Endothelial cell of umbilical vein (primary cell): Measurements from ENCODE around the gene TMPRSS12. TPM values are rescaled to one million over a fixed set of nuclear protein-coding genes. Genes with fewer than 3 reads are reported as not detected.

ENCODE experiments used
- BruUV-seq: library from RNA; stranded (reverse); fragments of 400-500 nt; replicated peaks from 2 replicates; lab custom pipeline; 2021; lab: Mats Ljungman, UMichigan
- CTCF ChIA-PET: fragments of 300-600, 350-600 bp; sonication (Branson Sonifier 250); formaldehyde crosslinking; loops from one replicate; lab custom pipeline; 2021; ENCODE audit warnings: antibody characterized with exemption, inconsistent platforms; lab: Charles Lee
- POLR2A ChIA-PET: fragments of 300-600, 350-600 bp; sonication (Branson Sonifier 250); formaldehyde crosslinking; loops from one replicate; lab custom pipeline; 2021; ENCODE audit warnings: antibody characterized with exemption, inconsistent platforms; lab: Charles Lee
- DNase-seq: peaks from one replicate; pipeline ENCODE4 v3.0.0-alpha.2; 2011; ENCODE audit warnings: low read depth, low spot score
- FAIRE-seq: peaks from 2 replicates; lab custom pipeline; 2011; peaks lifted over from hg19 to GRCh38; lab: Jason Lieb, UNC
- H2AFZ ChIP-seq: 2 replicates; pipeline ENCODE4 v1.6.0; 2012; ENCODE audit warnings: low read depth, low read length, control low read depth, inconsistent platforms
- H3K27ac ChIP-seq: 2 replicates; pipeline ENCODE4 v1.5.1; 2011; ENCODE audit warnings: low read depth, mild to moderate bottlenecking, control low read depth, low read length, moderate library complexity; ENCODE audit not compliant: insufficient read depth
- H3K27me3 ChIP-seq, 2 experiments: 2 replicates each; pipeline versions ENCODE4 v1.6.0 to v1.6.1; 2011; ENCODE audit warnings: low read length in 2 of 2, mixed read lengths in 1 of 2; ENCODE audit not compliant: control insufficient read depth in 2 of 2, insufficient read depth in 2 of 2
- H3K36me3 ChIP-seq, 2 experiments: 2 replicates in 1 of 2; 3 replicates in 1 of 2; pipeline ENCODE4 v1.5.1; 2011; ENCODE audit warnings: low read length in 2 of 2, mild to moderate bottlenecking in 1 of 2, moderate library complexity in 1 of 2; ENCODE audit not compliant: control insufficient read depth in 2 of 2, insufficient read depth in 2 of 2; ENCODE audit errors: extremely low read depth in 1 of 2
- H3K4me1 ChIP-seq: 3 replicates; pipeline ENCODE4 v1.5.1; 2011; ENCODE audit warnings: mild to moderate bottlenecking, low read length; ENCODE audit not compliant: control insufficient read depth, insufficient read depth; ENCODE audit errors: extremely low read depth
- H3K4me2 ChIP-seq: 2 replicates; pipeline ENCODE4 v1.6.1; 2011; ENCODE audit warnings: low read length, control low read depth, mixed read lengths; ENCODE audit not compliant: insufficient read depth
- H3K4me3 ChIP-seq, 3 experiments: fragments of 200-600 bp in 1 of 3; sonication (generic), shearing (Covaris generic) in 1 of 3; replicated peaks in 1 of 3; 2 replicates each; pipeline ENCODE4 v1.5.1; 2011 to 2016; ENCODE audit warnings: control low read depth in 3 of 3, low read length in 3 of 3, mild to moderate bottlenecking in 2 of 3, inconsistent platforms in 1 of 3, low read depth in 1 of 3, moderate library complexity in 1 of 3; ENCODE audit not compliant: insufficient read depth in 1 of 3
- H3K79me2 ChIP-seq: 2 replicates; pipeline ENCODE4 v1.6.0; 2012; ENCODE audit warnings: low read length, inconsistent platforms; ENCODE audit not compliant: control insufficient read depth, insufficient read depth
- H3K9ac ChIP-seq: replicated peaks from 2 replicates; pipeline ENCODE3; 2011; ENCODE audit warnings: low read length, control low read depth; ENCODE audit not compliant: insufficient read depth; ENCODE audit errors: extremely low read depth
- H3K9me1 ChIP-seq: replicated peaks from 3 replicates; pipeline ENCODE4 v1.6.0; 2011; ENCODE audit warnings: mild to moderate bottlenecking, low read length; ENCODE audit not compliant: control insufficient read depth, insufficient read depth; ENCODE audit errors: extremely low read depth
- H3K9me3 ChIP-seq: replicated peaks from 2 replicates; pipeline ENCODE4 v1.5.1; 2012; ENCODE audit warnings: low read length, inconsistent platforms; ENCODE audit not compliant: control insufficient read depth, insufficient read depth
- H4K20me1 ChIP-seq: replicated peaks from 2 replicates; pipeline ENCODE3; 2011; ENCODE audit warnings: mild to moderate bottlenecking, low read length; ENCODE audit not compliant: control insufficient read depth, insufficient read depth; ENCODE audit errors: extremely low read depth
- EZH2 ChIP-seq: IDR thresholded peaks from 2 replicates; pipeline ENCODE4 v1.6.1; 2012; ENCODE audit warnings: borderline replicate concordance, low read depth, mild to moderate bottlenecking, moderate library complexity, low read length, inconsistent platforms; ENCODE audit not compliant: severe bottlenecking
- FOS ChIP-seq: IDR thresholded peaks from 2 replicates; pipeline ENCODE4 v1.6.1; 2011; ENCODE audit warnings: mild to moderate bottlenecking, low read length, moderate library complexity, borderline replicate concordance; ENCODE audit not compliant: insufficient read depth
- GATA2 ChIP-seq: IDR thresholded peaks from 2 replicates; pipeline ENCODE4 v1.7.0; 2011; ENCODE audit warnings: low read depth, mild to moderate bottlenecking, moderate library complexity, mixed read lengths, low read length; ENCODE audit not compliant: insufficient read length, insufficient read depth
- JUN ChIP-seq: IDR thresholded peaks from 2 replicates; pipeline ENCODE4 v1.6.1; 2011; ENCODE audit warnings: borderline replicate concordance, low read depth; ENCODE audit not compliant: insufficient read length, insufficient read depth
- MAX ChIP-seq: IDR thresholded peaks from 2 replicates; pipeline ENCODE4 v1.6.1; 2011; ENCODE audit not compliant: insufficient read depth, insufficient read length
- MYC ChIP-seq: IDR thresholded peaks from one replicate; pipeline ENCODE4 v1.6.1; 2011; ENCODE audit warnings: mild to moderate bottlenecking, low read depth, low read length
- POLR2A ChIP-seq: IDR thresholded peaks from 2 replicates; pipeline ENCODE4 v1.6.1; 2012; ENCODE audit warnings: low read depth, mild to moderate bottlenecking, control low read depth, low read length
- POLR2AphosphoS5 ChIP-seq: IDR thresholded peaks from 2 replicates; pipeline ENCODE4 v1.6.1; 2012; ENCODE audit warnings: low read depth, mild to moderate bottlenecking, control low read depth, low read length, moderate library complexity; ENCODE audit not compliant: insufficient read depth
- dilution Hi-C: fragments of 300-500 bp; cut with MboI; formaldehyde crosslinking; loops from one replicate; pipeline ENCODE4 v1.15.0; 2019; ENCODE audit warnings: low sequenced_read_pairs; ENCODE audit not compliant: extremely low pct_ligation_motif_present
- intact Hi-C: fragments of 100-400 bp; cut with micrococcal nuclease; formaldehyde crosslinking; loops from one replicate; pipeline ENCODE4 v1.10.0; 2022
- polyA plus RNA-seq, 4 experiments: library from polyadenylated mRNA; depleted of rRNA in 3 of 4; stranded (reverse) in 3 of 4; unstranded in 1 of 4; fragments of >200 nt; gene quantifications; 2 replicates each; pipeline versions ENCODE4 v1.2.1 to v1.2.3, GENCODE V29; 2011 to 2012; ENCODE audit warnings: missing spikeins in 1 of 4
- total RNA-seq: library from RNA; stranded (reverse); gene quantifications from 2 replicates; pipeline ENCODE4 v1.2.3, GENCODE V29; 2021
- TF ChIP-seq, protein P1 (sequence below), 2 donors: IDR thresholded peaks; 1 replicate in 1 of 2; 2 replicates in 1 of 2; pipeline ENCODE4 v1.5.1; 2011; ENCODE audit warnings: low read length in 2 of 2, mild to moderate bottlenecking in 2 of 2, moderate library complexity in 2 of 2, control low read depth in 1 of 2, inconsistent platforms in 1 of 2, low read depth in 1 of 2; ENCODE audit not compliant: insufficient read depth in 1 of 2; ENCODE audit errors: extremely low read depth in 1 of 2

The TMPRSS12 gene
- total and polyA plus RNA-seq, 2 donors (not counting 3 experiments of a cell fraction or from before 2014, with no cell fraction given), result not detected

DNA sequence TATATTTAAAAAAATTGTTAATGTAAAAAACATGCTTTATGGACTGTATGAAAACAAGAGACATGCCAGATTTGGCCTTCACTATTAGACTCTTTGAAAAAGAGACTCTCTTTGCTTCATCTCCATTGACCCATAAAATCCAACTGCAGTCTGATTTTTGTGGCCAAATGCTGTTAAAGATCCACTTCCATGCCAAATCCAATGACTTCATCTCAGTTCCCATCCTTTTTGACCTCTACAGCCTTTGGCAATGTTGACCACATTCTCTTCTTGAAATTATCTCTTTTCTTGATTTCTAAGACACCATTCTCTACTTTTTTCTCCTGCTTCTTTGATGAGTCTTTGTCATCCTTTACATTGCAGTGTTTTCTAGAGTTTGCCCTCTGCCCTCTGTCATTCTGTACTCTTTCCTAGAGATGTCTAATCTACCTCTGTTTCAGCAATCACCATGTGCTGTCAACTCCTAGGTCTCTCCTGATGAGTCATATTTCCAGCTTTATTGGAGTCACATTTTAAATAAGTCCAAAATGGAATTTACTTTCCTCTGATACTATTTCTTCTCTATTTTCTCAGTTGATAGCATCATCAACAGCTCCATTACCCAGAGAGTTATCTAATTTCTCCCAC, 2.4 kb downstream of the TMPRSS12 start:
- Histone ChIP-seq H3K4me1 (no peaks in the 10 kb centered on the region), H3K36me3 (no peaks in the 10 kb centered on the region), H3K27me3 (peaks cover 0 to 4% of the 10 kb centered on the region in 2 experiments), H3K79me2 (no peaks in the 10 kb centered on the region), H3K27ac (no peak overlapping the region), H3K4me3 (no peak overlapping the region), H2AFZ (no peak overlapping the region), H4K20me1 (no peaks in the 10 kb centered on the region), H3K4me2 (no peak overlapping the region), H3K9ac (no peak overlapping the region), H3K9me1 (no peaks in the 10 kb centered on the region), H3K9me3 (no peaks in the 10 kb centered on the region)
- no TSS peak for BruUV-seq
- intact Hi-C loops, result no loop called here
- DNase-seq, result no peak
- TF ChIP-seq FOS, result peak; percentile 19
- TF ChIP-seq, protein P1, sequence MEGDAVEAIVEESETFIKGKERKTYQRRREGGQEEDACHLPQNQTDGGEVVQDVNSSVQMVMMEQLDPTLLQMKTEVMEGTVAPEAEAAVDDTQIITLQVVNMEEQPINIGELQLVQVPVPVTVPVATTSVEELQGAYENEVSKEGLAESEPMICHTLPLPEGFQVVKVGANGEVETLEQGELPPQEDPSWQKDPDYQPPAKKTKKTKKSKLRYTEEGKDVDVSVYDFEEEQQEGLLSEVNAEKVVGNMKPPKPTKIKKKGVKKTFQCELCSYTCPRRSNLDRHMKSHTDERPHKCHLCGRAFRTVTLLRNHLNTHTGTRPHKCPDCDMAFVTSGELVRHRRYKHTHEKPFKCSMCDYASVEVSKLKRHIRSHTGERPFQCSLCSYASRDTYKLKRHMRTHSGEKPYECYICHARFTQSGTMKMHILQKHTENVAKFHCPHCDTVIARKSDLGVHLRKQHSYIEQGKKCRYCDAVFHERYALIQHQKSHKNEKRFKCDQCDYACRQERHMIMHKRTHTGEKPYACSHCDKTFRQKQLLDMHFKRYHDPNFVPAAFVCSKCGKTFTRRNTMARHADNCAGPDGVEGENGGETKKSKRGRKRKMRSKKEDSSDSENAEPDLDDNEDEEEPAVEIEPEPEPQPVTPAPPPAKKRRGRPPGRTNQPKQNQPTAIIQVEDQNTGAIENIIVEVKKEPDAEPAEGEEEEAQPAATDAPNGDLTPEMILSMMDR (IDR thresholded peaks at IDR 0.05; ENCODE audit: extremely low read depth in 1 of 2, insufficient read depth in 1 of 2, low read depth in 1 of 2, low read length in 2 of 2), result no peak
- POLR2A ChIA-PET, result no interaction called here
- CTCF ChIA-PET, result interaction anchor here (0.7 to 1.3 kb wide), 4 partner anchors 9 to 496 kb away, joined by 3 to 4 read pairs (median 3); no protein-coding TSS in a partner anchor
- FAIRE-seq, result no peak
- dilution Hi-C loops, result no loop called here

DNA sequence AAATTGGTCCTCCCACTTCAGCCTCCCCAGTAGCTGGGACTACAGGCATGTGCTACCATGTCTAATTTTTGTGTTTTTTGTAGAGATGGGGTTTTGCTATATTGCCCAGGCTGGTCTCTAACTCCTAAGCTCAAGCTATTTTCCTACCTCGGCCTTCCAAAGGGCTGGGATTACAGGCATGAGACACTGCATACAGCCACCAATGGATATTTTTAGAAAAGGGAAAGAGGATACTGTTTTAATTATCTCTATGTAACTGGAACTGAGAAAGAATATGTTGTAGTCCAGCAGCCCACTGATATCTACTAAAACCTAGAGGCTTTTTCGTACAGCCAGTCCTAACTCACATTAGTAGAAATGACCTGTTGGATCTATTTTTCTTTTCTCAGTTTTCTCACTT, 6.2 kb downstream of the TMPRSS12 start:
- Histone ChIP-seq H3K9ac (no peak overlapping the region), H3K4me1 (no peaks in the 10 kb centered on the region), H3K27me3 (peaks cover 12 to 17% of the 10 kb centered on the region in 2 experiments), H3K4me2 (no peak overlapping the region), H3K4me3 (no peak overlapping the region), H3K27ac (no peak overlapping the region), H4K20me1 (no peaks in the 10 kb centered on the region), H3K79me2 (no peaks in the 10 kb centered on the region), H2AFZ (no peak overlapping the region), H3K9me1 (no peaks in the 10 kb centered on the region), H3K36me3 (no peaks in the 10 kb centered on the region), H3K9me3 (no peaks in the 10 kb centered on the region)
- dilution Hi-C loops (no loop called here), intact Hi-C loops (no loop called here)
- TF ChIP-seq FOS (no peak), MYC (no peak), GATA2 (no peak), MAX (no peak), POLR2AphosphoS5 (no peak), JUN (no peak), POLR2A (no peak), EZH2 (no peak)
- TF ChIP-seq, protein P1 (IDR thresholded peaks at IDR 0.05; ENCODE audit: extremely low read depth in 1 of 2, insufficient read depth in 1 of 2, low read depth in 1 of 2, low read length in 2 of 2), result no peak
- no TSS peak for BruUV-seq
- FAIRE-seq (no peak), DNase-seq (no peak)
- CTCF ChIA-PET, result no interaction called here
- POLR2A ChIA-PET, result no interaction called here
